ENCODE data around the gene KLK1. TPM values are rescaled to one million over a fixed set of nuclear protein-coding genes. Genes with fewer than 3 reads are reported as not detected.

The KLK1 gene
- total RNA-seq, 1 donor from 2014 or later, result not detected

Other genes starting within 250 kb of the KLK1 start
- 2.2 TPM for gene SYT3, start 183.9 kb downstream of the KLK1 start, total RNA-seq
- gene C19orf81, start 174.3 kb downstream of the KLK1 start, total RNA-seq, result not detected
- 1.3 TPM for gene SHANK1, start 104.0 kb downstream of the KLK1 start, total RNA-seq
- not detected for gene CLEC11A, start 100.4 kb downstream of the KLK1 start, total RNA-seq
- not detected for gene GPR32, start 53.3 kb downstream of the KLK1 start, total RNA-seq
- not detected for gene ACP4, start 33.4 kb downstream of the KLK1 start, total RNA-seq
- gene KLK15, start 9.8 kb upstream of the KLK1 start, total RNA-seq, result not detected
- not detected for gene KLK3, start 31.1 kb upstream of the KLK1 start, total RNA-seq
- gene KLK2, start 49.7 kb upstream of the KLK1 start, total RNA-seq, result not detected
- not detected for gene KLK4, start 87.6 kb upstream of the KLK1 start, total RNA-seq
- gene KLK5, start 129.3 kb upstream of the KLK1 start, total RNA-seq, result not detected
- not detected for gene KLK6, start 145.8 kb upstream of the KLK1 start, total RNA-seq
- gene KLK7, start 160.1 kb upstream of the KLK1 start, total RNA-seq, result not detected
- not detected for gene KLK8, start 177.8 kb upstream of the KLK1 start, total RNA-seq
- gene KLK10, start 195.9 kb upstream of the KLK1 start, total RNA-seq, result 1.6 TPM
- not detected for gene KLK11, start 202.8 kb upstream of the KLK1 start, total RNA-seq
- not detected for gene KLK12, start 211.2 kb upstream of the KLK1 start, total RNA-seq
- not detected for gene KLK13, start 241.3 kb upstream of the KLK1 start, total RNA-seq